HG03520 (cell line): ENCODE results near the gene FOXL2.

Source experiments
- ATAC-seq: cut with Tn5 transposase; IDR thresholded peaks from one replicate; pipeline ENCODE4 v1.9.1; 2021; ENCODE audit warnings: mild to moderate bottlenecking, moderate library complexity; ENCODE audit not compliant: unreplicated experiment

FOXL2 gene

GRCh38 chr3:138945709-138946662 lies 951 bp downstream of the FOXL2 start:
- ATAC-seq = no peak

GRCh38 chr3:138944929-138945708 lies 1.8 kb downstream of the FOXL2 start:
- ATAC-seq = no peak

DNA sequence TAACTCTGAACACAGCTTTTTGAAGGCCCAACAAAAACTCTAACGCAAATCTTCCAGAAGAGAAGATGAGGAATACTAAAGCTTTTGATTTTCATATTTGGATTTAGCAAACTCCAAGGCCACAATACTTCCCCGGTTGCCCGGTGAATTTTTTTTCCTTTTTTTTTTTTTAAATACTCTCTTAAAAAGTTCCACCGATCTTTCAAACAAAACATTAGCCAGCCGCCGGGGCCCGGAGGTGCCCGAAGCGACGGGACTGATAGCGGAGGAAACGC lies 2.3 kb downstream of the FOXL2 start:
- no peak for ATAC-seq

DNA sequence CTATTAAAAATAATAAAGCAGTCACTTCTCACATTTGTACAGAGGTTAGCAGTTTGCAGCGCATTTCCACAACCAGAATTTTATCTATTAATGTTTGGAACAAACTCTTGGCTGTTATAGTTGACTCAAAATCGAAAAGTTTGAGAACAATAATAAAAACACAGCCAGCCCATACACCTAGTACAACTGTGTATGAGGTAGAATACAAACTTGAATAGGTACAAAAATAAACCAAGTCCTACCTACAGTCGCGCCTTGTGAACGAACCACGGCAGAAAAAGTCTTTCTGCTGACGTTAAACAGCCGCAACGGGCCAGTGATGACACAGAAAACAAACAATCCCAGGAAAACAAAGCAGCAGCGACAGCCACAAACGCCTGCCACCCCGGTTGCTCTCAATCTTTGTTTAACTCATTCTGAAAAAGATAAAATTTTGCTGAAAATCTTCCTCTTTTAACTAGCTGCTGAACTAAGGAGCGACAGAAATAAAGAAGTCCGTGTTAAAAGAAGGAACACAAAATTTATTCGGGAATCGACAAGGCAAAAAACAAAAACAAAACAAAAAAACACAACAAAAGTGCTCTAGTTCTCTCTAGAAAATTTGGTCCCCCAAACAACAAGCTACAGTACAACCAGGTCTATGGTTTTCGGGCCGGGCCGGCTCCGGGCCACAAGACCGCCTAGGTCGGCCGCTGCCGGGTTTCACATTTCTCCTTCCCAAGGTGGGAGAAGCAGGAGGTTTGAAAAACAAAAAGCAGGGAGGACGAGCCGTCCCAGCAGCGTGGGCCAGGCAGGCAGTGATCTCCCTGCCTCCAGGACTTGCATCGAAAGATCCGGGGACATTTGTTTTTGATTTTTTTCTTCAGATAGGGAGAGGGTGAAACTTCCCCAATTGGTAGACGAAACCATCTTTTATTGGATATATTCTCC lies 2.9 kb downstream of the FOXL2 start:
- no peak for ATAC-seq

DNA sequence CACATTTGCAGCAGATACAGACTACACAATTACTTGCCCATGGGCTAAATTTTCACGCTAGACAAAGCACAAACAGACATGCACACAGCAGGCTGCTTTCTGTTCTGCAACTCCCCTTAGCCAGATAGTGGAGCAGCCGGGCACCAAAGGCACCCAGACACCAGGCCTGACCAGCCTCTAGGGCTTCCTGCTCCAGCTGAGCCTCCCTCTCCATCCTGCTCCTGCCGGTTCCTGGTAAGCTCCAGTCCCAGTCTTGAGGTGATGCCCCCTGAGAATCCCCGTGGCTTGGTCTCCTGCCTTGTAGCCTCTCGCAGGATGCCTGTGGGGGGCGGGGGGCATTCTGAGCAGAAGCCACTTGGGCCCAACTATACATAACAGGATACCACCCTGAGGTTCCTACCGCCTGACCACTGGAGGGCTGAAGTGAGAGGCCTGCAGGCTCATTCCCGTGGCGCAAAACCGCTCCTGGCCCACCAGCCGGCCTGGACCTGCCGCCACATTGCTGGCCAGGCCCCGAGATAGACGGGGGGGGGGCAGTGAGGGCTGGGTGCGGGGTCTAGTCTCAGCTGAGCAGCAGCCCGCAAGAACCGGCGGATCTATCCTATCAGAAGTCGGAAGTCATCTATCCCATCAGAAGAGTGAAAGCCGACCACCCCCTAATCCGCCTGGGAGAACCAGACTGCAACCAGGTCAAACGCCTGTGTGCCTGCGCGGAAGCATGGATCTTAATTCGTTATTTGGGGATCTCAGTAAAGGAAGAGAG lies 3.9 kb downstream of the FOXL2 start:
- ATAC-seq = no peak

- ATAC-seq = no peak
Observed at GRCh38 chr3:138942271-138942670, 4.7 kb downstream of the FOXL2 start.

DNA sequence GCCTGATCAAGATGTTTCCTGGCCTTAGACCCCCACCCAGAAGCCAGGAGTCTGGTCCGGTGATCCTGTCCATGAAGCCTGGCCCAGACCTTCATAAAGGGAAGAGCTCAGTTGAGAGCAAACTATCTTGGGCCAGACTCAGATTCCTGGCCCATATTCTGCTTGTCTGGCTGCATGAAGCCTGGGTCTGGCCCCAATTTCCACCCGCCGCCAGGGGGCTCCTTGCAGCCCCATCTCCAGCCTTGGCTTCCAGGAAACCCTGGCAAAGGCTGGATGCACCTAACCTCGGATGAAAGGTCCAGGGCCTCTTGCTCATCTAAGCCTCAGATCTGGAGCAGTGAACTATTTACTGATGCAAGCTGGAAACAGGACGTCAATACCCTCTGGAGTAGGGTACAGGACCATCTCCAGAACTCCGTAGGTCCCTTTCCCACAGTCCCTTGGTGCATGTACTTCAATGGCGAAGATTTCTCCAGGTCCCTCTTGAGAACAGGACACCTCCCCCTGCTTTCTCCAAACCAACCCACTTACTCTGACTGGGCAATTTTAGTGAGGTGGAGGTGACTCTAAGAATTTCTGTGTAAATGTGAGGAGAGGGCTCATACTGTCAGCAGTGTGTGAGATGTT lies 5.6 kb downstream of the FOXL2 start:
- no peak for ATAC-seq

DNA sequence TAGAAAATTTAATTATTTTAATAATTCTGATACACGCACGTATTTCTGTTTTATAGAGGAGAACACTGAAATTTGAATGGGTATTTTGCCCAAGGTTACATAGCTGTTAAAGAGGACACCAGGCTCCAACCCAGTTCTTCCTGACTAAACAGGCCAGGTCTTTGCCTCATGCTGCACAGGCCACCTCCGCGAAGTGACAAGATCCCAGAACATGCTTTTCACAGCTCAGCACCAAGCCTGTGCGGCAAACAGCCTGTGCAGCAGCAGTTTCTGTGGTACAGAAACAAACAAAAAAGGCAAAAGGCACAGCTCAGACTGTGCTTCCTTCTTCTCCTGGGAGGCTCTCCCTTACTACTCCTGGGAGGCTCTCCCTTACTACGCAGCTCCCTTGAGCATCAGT lies 6.5 kb downstream of the FOXL2 start:
- ATAC-seq = no peak

- ATAC-seq = no peak
Observed at GRCh38 chr3:138939561-138940241, 7.2 kb downstream of the FOXL2 start.

- no peak for ATAC-seq
Observed at GRCh38 chr3:138938877-138939560, 7.9 kb downstream of the FOXL2 start.

DNA sequence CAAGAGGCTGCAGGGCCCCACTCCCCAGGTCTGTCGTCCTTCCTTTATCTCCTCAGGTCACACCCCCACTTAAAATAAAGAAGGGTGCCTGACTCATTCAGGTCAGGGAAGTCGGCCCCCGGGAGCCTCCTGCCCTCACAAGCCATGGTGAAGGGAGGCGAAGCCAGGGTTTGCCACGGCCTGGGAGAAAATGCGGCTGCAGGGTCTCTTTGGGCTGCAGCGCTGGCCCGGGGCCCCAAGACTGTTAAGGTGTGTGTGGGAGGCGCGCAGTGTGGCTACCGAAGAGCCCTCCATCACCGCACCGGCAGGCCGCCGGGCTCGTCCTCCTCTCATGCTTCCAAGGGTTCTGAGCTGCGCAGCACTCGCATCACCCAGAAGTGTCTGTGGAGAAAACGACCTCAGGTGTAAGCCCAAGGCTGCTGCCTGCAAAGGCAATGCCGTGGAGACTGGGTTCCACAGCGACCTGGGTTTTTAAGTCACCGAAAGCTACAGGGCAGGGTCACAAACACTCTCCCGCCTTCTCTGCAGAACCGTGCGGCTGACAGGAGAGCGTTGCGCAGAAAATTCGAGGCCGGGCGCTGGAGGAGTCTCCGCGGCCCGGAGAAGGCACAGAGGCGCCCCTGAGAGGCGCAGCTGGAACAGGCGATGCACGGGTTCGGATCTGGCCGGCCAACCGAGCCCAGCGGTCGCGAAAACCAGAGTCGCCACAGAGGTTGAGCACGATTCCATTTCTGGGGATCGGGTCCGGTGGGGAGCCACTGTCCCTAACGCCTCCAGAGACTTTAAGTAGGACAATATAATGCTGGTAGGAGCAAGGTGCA lies 8.7 kb downstream of the FOXL2 start:
- ATAC-seq = no peak

- no peak for ATAC-seq
Observed at GRCh38 chr3:138937690-138938055, 9.3 kb downstream of the FOXL2 start.

DNA sequence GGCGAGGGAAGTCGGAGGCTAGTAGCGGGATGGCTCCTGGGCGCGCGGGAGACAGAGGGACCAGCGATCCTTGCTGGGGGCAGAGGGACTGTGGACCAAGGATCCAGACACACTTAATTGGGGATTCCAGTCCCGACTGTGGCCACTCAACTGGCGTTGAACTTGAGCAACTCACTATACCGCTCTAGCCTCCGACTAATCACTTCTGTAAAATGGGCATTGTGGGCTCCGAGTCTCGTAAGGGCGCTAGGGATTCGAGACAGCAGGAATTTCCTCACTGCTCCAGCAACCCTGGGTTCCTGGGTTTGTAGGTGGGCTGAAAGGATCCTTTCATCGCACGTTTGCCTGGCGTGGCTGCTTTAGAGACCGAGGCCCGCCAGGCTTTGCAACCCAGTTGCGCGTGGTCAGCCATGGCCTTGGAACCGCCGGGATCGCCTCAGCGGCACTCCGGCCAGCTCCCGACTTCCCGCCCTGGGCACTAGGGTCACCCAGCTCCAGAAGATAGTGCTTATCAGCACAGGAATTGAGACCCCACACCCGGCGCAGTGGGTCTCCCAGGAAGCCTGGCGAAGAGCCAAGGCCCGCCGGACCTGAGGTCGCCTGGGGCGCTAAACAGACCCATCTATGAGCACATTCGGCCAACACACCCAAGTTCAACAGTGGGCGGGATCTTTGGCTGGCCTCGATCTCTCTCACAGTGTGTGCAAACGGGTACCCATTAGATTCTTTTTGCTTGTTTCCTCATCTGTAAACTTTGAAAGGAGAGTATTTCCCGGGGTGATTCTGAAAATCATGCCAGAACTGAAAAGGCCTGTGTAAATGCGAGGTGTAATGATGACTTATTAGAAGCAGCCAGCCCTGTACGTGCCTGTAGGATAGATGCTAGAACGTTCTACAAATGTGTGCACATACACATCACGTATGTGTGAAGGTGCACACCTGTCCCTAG lies 9.9 kb downstream of the FOXL2 start:
- no peak for ATAC-seq

GRCh38 chr3:138935863-138936740 lies 10.8 kb downstream of the FOXL2 start:
- peak; percentile 56 for ATAC-seq

GRCh38 chr3:138935505-138935862 lies 11.5 kb downstream of the FOXL2 start:
- ATAC-seq = no peak
